M059J (cell line): ENCODE data around the gene COBLL1. TPM values are rescaled to one million over a fixed set of nuclear protein-coding genes. Genes with fewer than 3 reads are reported as not detected.
"Not testable (repeated sequence)": the region's sequence is repeated elsewhere in the genome, so short reads cannot be mapped to it uniquely, and the experiment has no call there.

ENCODE experiments used
- DNase-seq: peaks from one replicate; pipeline ENCODE4 v3.0.0-alpha.2; 2012; ENCODE audit warnings: low read depth
- total RNA-seq: library from RNA; depleted of rRNA; stranded (reverse); fragments of >200 nt; shearing (Covaris generic); gene quantifications from 2 replicates; pipeline ENCODE4 v1.2.3, GENCODE V29; 2014

The COBLL1 gene
- total RNA-seq, 1 experiment from 2014 or later, result 15.6 TPM

GRCh38 chr2:164859906-164860693 is 18.5 kb upstream of the COBLL1 start:
- not testable (repeated sequence) for DNase-seq

DNA sequence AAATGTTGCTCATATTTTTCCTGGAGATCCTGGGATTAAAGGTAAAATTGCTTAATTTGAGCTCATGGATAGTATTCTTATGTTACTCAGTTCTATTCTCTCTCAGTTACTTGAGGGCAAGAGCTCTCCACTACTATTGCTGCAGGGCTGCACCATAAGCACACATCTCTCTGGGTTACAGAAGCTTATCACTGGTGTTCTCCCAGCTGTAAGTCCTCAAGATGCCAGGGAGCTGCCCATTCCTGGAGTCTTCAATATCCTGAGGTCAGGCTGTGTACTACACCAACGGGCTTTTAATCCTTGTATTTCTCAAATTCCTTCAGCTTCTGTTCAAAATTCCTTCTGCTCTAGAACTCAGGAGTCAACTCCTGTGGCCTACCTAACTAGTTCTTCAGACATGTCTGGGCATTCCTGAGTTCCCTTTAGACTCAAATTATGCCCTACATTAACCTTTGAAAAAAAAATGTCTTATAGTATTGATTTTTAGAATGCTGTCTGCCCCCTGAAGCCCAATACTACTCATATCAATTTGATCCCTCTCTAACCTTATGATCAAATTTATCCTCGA is 17.7 kb upstream of the COBLL1 start:
- DNase-seq, result no peak

- DNase-seq, result no peak
These were observed 10.5 kb upstream of the COBLL1 start for GRCh38 chr2:164852086-164852485.

GRCh38 chr2:164850235-164850634 is 8.6 kb upstream of the COBLL1 start:
- no peak for DNase-seq

- no peak for DNase-seq
These were observed 7.9 kb upstream of the COBLL1 start for GRCh38 chr2:164849506-164849905.

- DNase-seq, result peak; percentile 48
These were observed 6.5 kb upstream of the COBLL1 start for GRCh38 chr2:164847981-164848741.

- DNase-seq, result no peak
These were observed 5.7 kb upstream of the COBLL1 start for GRCh38 chr2:164847291-164847690.

DNA sequence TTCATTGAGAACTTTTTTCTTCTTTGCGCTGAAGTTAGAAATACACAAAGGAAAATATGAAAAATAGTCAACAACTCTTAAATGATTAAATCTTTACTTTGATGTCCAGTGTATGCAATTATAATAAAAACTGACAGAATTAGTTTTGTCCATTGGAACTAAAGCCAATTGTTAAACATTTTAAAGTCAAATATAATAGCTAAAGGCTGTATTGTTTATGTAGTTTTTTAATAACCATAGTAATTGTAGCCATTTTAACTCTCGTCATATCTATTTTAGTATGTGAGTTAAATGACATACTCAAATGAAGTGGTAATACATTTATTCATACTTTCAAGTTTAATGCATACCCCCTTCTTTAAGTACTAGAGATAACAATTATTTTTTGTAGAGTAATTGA is 4.7 kb upstream of the COBLL1 start:
- DNase-seq, result no peak

GRCh38 chr2:164843346-164843911 is 1.8 kb upstream of the COBLL1 start:
- peak; percentile 28 for DNase-seq

DNA sequence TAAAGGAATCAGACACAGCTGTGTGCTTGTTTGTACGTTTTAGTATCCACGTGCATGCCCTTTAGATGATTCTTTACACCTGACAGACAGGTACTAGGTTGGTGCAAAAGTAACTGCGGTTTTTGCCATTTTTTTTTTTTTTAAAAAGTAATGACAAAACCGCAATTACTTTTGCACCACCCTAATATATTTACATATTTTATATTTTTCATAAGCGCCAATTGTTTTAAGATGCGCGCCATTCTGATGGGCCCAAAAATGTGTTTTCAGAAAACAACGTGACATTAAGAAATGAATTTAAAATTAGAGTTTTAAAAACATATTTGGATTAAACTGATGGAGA is 972 bp upstream of the COBLL1 start:
- DNase-seq, result no peak

- peak; percentile 78 for DNase-seq
These were observed 499 bp downstream of the COBLL1 start for GRCh38 chr2:164840930-164841718.

- peak; percentile 41 for DNase-seq
These were observed 1.1 kb downstream of the COBLL1 start for GRCh38 chr2:164840458-164840929.

- peak; percentile 69 for DNase-seq
These were observed 1.6 kb downstream of the COBLL1 start for GRCh38 chr2:164839914-164840457.

GRCh38 chr2:164837807-164838206 is 3.8 kb downstream of the COBLL1 start:
- DNase-seq, result no peak

DNA sequence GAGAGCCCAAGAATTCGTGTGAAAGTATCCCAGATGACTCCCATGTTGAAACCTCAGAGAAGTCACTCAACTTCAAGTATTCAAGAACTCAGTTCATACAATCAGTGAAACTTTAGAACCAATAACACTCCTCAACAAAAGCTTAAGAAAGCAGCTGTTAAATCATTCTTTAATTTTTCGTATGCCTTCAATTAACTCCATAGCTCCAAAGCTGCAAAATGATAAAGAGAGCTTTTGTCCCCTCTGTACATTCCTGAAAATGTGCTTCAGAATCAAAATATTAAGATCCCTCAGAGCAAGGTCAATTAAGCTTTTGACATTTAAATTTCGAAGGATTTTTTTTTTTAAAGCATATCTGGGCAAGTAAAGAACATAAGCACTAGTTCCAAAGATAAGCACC is 4.7 kb downstream of the COBLL1 start:
- no peak for DNase-seq

- no peak for DNase-seq
These were observed 6.3 kb downstream of the COBLL1 start for GRCh38 chr2:164835302-164835701.

- no peak for DNase-seq
These were observed 9.7 kb downstream of the COBLL1 start for GRCh38 chr2:164831887-164832286.

- no peak for DNase-seq
These were observed 10.4 kb downstream of the COBLL1 start for GRCh38 chr2:164831180-164831579.

- DNase-seq, result peak; percentile 53
These were observed 15.1 kb downstream of the COBLL1 start for GRCh38 chr2:164826293-164827243.

DNA sequence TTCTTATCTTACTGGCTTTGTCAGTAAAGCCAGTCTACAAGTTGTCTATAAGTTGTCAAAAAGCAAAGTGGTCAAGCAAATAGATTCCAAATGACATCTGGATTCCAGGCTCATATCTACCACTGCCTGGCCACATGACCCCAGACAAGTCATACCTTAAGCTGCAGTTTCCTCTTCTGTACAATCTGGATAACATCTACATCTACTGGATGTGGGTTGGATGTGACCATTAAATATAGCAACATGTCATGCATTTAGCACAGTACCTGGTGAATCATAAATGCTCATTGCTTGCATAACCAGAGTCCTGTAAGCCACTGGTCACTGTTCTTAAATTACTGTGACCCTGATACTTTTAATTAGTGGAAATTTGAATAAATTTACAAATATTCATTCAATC is 16.8 kb downstream of the COBLL1 start:
- DNase-seq, result peak; percentile 54
